NOMO-1 (cell line): ENCODE data around the gene XG.
A peak's percentile ranks its signal among the peaks of the same experiment; 100 is the strongest.

Experiments used
- DNase-seq, 2 experiments: peaks; one replicate each; lab custom pipeline; 2025; ENCODE audit not compliant: unreplicated experiment in 2 of 2; lab: John Stamatoyannopoulos, UW

Gene XG

DNA sequence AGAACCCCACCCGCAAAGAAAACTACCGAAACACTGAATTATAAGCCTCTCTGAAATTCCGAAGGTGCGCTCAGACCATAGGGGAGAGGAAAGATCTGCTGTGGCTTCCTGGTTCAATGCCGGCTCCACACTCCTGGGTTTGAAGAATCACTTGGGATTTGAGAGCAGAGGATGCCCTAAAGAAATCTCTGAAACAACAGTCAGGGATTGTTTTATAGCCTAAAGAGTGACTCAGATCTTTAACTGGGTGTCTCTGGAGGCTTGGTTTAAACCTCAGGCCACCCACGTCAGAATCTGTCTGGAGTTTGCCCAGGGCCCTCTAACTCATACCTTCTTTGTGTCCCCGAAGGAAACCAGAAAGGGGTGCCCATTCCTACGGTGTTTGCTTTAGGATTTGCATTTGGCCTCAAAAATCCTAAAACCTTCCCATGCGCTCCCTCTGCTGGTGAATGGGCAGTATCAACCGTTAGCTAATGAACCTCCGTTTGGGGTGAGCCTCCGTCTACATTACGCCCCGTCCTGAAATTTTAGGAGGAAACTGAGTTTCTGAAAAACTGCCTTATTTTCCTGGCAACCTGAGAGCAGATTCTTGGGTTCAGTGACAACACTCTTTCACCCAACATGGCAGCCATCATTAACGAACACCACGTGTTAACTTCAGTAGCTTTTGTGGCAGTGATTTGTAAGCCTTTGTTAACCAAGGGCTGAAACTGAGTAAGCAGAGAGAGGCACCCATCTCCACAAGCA is 60.5 kb downstream of the XG start:
- peak in 1 of 2 experiments; percentile 46 for DNase-seq

DNA sequence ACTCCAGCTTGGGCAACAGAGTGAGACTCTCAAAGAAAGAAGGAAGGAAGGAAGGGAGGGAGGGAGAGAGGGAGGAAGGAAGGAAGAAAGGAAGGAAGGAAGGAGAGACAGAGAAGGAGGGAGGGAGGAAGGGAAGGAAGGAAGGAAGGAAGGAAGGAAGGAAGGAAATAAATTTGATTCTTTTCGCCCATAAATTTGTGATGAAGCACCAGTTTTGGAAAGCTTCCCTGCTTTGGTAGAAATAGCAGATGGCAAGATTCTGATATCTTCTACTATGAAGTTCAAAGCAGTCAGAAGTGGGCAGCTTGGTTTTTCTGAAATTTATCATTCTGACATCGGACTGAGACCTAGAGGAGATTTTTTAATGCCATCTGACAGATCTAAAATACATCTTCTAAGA is 65.2 kb downstream of the XG start:
- DNase-seq, result no peak

DNA sequence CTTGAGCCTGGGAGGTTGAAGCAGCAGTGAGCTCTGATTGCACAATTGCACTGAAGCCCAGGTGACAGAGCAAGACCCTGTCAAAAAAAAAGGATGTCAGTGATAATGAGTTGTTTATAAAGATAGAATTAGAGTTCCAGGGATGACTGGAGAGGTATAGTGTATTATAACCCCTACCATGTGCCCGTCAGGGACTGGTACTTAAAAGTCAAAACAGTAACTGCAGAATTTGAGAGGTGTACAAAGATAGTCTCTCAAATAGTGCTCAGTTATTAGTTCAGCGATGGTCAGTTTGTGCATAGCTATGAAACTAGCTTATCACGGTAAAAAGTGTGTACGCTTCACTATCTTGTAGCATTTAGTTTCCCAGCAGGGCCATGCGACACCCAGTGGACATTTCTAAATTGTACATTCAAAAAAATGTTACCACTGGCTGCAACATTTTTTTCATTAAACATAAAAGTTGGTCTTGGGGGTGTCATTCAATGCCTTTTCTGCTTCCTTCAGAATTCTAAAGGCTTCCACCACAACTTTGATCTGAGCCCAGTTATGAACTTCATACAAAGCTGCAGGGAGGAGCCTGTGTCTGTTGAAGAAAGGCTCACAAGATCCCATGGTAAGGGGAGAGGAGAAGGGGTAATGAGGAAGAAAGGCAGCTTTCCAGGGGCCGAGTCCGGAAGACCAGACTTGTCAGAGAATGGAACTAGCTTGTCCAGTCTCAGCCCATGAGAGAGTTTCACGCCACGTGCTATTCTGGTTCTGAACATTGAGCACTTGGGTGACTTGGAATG is 67.7 kb downstream of the XG start:
- DNase-seq, result peak; percentile 25 to 57

DNA sequence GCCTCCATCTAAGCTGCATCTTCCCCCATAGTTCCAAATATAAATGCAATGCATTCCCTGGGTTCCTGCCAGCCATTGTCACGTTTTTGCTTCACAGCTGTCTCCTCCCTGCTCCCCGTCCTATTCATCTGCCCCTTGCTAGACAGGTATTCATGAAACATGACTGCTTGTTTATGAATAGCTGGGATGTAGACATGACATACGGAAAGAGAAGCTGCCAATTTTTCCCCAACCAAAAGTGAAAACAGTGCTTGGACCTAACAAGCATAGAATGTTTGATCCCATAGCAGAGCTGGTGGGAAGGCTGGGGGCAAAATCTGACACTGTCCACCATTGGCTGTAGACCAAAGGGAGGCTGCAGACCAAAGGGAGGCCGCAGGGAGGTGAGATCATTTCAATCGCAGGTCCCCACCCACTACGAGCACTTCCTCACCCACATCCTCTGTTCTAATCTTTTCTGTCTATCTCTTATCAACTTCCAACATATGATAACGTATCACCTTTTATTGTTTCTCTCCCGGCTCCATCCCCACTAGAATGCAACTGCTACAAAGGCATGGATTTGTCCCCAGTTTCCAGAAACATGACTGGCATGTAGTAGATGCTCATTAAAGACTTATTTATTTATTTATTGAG is 68.4 kb downstream of the XG start:
- DNase-seq, result no peak

DNA sequence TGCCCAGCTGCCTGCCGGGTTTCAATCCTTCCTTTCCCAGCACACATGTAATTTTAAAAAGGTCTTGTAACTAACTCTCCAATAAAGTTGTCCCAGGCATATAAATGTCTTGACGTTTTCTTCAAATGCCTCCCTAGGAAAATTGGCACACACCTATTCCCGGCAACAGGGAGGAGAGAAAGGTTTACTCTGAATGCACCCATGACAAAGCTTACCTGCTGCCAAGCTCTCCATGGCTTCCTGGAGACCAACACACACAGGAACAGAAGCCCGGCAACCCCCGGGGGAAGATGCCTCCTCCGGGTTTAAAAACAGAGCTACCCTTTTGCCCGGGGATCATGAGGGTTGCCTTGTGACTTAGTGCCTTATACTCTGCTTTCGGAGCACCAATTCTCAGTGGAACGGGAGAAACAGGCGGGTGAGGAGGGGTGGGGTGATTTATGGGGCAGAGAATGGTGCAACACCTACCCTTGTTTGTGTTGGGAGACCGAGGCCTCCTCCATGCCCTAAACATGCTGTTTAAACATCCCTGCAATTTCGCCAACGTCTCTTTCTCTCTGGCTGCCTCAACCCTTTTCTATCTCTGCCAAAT is 72.1 kb downstream of the XG start:
- no peak for DNase-seq

DNA sequence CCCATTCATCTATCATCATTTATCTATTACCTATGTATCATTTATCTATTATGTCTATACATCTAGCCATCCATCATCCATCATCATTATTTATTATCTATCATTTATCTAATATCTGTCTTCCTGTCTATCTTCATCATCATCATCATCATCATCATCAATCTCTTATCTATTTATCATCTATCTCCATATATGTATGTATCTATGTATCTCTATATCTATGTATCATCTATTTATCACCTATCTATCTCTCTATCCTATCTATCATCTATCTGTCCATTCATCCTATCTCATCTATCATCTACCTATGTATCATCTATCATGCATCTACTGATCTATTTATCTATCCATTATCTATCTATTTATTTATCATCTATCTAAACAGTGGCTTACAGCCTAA is 73.0 kb downstream of the XG start:
- DNase-seq, result no peak

DNA sequence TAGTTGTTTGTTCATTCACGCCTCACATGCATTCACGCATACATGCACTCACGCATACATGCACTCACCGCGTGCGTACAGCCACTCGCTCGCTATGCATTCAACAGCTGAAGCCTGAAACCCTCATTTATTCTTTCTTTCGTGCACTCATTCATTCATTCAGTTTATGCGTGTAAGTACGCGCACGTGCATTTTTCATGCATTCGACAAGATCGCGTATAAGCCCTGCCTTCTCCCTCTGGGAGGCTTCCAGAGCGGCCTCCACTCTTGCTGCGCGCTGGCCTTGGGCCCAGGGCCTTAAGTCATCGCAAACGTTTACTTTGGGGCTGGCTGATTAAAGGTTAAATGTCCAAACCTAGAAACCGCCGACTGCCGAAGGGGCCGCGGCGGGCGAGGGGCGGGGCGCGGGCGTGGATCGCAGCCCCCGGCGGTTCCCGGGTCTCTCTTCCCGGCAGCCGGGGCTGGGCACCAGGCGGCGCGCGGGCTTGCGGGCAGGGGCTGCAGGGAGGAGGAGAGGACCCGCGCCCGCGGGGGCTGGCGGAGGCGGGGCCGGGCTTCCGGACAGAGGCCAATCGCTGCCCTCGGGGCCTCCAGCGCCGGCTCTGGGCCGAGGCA is 76.6 kb downstream of the XG start, which contains the start of gene GYG2:
GYG2 (plus strand) TSS at position 587 of the 615 bp plus-strand sequence. CDS start 1,259 bp downstream, outside the sequence.
- DNase-seq, result peak in 1 of 2 experiments; percentile 27

DNA sequence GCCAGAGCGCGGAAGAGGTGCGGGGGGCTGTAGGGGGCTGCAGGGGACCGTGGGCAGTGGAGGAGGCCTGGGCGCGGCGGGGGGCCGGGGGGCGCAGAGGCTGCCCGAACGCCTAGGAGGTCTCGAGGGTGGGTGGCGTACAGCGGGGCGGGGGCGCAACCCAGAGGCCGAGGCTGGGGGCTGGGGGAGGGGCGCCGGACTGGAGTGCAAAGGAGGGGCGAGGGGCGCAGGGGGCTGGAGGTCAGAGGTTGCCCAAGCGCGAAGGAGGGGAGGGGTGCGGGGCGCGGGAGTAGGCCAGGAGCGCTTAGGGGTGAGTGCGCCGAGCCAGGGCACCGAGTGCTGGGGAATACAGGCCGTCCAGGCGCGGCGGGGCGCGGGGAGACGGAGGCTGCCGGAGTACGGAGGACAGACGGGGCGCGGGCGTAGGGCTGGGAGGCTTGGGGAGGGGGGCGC is 77.1 kb downstream of the XG start:
- DNase-seq, result peak in 1 of 2 experiments; percentile 10

DNA sequence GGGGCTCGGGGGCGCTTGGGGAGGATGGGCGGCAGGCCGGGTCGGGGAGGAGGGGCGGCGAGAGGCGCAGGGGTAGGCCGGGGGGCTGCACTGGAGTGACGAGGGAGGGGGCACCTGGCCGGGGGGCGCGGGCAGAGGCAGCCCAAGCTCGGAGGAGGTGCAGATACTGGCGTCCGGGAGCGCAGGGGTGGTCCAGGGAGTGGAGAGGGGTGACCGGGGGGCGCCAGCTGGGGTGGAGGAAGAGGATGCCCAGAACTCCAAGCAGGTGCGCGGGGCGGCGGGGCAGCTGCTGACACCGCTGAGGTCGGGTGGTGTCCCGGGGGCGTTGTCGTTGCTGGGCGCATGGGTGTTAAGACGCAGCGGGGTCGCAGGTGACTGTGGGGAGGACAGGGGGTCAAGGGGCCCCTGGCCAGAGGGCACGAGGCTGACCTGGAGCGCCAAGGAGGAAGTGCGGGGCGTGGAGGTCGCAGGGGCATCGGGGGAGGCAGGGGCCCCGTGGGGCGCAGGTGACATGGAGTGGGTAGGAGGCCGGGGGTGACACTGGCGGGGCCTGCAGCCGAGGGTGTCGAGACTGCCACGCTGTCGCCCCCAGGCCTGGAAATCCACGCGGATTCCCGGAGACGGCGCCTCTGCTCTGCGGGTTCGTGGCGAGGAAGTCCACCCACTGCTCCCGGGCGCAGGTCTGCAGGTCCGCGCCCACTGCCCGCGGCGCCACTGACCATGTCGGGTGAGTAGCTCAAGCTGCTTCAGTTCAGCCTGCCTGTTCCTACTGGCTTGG is 77.8 kb downstream of the XG start:
- DNase-seq, result no peak

DNA sequence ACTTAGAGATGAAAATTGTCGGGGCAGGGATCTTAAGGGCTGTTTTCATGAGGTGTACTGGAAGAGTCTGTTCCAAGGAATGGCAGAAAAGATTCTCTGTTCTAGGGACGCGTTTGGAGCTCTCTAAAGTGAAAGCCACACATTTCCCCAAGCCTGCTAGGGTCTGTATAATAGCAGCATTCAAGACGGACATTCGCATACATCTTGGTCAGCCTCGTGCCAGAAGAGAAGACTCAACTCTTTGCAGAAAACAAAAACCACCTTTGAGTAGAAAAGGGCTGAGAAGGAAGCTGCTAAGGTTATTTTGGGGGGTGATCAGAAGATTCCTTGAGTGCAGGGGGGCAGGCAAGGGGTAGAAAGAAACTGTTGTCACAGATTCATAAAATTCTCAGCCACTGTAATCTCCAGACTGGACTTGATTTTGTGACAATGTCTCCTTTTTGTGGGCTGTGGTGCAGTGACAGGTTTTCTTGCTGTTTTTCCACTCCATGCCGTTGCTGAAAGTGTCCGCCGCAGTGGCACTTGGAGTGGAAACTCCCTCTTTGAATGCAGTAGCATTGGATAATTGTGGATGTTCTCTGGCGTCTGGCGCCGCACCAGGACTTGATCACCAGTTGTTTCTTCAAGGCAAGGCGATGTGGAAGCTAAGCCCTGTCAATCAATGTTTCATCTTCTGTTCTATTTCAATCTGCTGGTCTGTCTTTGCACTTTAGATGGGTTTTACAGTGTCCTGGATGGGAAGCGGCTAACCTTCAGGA is 79.8 kb downstream of the XG start:
- no peak for DNase-seq

DNA sequence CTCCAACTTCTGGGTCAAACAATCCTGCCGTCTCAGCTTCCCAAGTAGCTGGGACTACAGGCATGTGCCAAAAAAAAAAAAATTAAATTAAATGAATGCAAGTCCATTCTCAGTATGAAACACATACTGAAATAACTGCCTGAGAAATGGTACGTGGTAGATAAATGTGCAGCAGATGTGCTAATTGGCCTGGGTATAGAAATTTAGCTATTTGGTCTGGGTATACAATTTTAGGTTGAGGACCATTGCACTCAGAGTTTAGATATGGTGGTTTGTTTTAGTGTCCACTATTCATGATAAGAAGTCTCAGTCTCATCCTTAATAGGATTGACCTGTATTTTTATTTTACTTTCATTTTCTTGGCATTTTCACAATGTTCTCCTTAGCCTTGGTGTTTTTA is 86.1 kb downstream of the XG start:
- DNase-seq, result no peak

DNA sequence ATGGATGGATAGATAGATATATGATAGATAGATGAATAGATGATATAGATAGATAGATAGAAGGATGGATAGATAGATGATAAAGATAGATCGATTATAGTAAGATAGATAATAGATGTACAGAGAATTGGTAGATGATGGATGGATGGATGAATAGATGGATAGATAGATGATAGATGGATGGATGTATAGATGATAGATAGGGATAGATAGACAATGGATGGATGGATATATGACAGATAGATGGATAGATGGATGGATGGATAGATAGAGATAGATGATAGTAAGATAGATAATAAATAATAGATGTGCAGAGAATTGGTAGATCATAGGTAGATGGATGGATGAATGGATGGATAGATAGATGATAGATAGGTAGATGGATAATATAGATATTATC is 89.1 kb downstream of the XG start:
- DNase-seq, result no peak

DNA sequence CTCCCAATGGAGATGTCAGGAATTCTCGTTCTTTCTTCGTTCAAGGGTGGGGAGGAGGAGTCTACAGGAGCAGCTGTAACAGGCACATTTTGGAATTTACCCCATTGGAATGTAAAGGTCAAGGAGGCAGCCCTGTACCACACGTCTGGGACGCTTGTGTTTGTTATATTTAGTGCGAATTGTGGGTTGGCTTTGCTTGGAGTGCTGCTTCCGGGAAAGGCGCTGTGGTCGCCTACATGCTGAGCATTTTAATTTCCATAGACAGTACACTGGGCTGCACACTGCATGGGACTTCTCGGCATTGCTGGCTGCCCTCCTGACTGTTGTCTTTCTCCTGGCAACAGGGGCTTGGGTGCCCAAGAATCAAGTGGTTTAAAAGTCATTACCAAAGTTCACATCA is 89.7 kb downstream of the XG start:
- DNase-seq, result no peak

DNA sequence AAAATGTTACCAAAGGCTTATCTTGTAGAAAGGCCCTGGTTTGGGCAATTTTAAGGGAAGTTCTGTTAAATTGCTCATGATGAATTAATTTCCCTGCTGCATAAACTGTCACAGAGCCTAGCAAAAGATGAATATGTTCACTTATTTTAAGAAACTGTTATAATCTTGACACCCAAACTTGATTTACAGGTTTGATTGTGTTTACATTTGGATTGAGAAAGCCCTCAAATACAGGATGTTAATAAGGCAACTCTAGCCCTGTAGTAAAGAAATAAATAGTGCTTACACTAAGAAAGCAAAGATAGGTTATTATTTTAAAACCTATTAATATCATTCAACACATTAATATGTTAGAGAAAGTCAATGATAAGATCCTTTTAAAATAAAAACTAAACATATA is 95.2 kb downstream of the XG start:
- DNase-seq, result no peak

DNA sequence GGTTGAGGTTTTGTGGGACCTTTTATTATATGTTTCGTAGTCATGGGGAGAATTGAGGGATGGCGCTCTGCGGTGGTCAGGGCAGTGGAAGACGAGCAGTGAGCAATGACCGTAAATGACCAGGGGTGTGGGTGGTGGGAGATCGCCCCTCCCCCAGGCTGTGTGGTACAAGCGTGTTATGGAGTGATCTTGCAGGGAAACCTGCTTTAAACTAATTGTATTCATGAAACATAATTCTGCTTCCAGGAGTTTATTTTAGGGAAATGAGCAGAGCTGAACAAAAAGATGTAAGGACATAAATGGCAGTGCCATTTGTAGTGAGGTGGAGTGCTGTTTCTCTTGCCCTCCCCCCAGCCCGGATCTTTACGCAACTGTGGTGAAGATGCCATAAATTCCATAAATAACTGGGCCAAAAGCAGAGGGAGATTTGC is 97.0 kb downstream of the XG start:
- peak; percentile 43 to 68 for DNase-seq

DNA sequence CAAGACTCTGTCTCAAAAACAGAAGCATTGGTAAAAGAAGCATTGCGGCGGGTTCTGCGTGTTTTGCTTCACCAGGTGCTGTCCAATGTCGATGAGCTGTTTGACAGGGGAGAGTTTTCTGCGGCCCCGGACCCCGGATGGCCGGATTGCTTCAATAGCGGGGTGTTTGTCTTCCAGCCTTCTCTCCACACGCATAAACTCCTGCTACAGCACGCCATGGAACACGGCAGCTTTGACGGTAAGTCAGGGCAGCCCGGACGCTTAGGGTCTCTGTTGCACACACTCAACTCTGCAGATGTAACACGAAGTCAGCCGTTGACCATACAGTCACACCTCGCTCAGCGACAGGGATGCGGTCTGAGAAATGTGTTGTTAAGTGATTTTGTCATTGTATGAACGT is 103.1 kb downstream of the XG start:
- DNase-seq, result no peak

DNA sequence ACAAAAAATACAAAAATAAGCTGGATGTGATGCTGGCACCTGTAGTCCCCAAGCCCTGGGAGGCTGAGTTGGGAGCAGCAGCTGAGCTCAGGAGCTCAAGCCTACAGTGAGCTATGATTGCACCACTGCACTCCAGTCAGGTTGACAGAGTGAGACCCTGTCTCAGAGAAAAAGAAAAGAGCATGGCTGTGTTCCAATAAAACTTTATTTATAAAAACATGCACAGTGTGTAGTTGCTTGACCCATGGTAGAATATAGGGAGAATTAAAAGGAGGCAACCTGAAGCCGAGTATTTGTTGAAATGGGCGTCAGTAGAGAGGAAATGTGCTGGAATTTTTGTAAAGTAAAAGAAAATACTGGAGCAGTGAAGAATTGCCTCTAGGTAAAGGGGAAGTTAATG is 103.9 kb downstream of the XG start:
- no peak for DNase-seq

DNA sequence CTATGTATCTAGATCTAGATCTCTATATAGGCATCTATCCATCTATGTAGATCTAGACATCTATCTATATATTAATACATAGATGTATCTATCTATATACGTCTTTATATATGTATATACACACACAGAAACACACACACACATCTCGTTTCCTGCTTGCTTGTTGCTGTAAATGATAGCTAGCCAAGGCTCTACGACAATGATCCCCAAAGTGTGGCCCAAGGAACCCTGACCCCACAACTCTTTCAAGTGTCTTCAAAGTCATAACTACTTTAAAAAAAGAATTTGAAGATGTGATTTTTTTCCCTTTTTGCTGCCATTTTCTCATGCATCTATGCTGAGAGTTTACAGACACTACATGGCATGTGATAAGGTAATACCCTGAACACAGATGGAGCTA is 105.7 kb downstream of the XG start:
- DNase-seq, result no peak

DNA sequence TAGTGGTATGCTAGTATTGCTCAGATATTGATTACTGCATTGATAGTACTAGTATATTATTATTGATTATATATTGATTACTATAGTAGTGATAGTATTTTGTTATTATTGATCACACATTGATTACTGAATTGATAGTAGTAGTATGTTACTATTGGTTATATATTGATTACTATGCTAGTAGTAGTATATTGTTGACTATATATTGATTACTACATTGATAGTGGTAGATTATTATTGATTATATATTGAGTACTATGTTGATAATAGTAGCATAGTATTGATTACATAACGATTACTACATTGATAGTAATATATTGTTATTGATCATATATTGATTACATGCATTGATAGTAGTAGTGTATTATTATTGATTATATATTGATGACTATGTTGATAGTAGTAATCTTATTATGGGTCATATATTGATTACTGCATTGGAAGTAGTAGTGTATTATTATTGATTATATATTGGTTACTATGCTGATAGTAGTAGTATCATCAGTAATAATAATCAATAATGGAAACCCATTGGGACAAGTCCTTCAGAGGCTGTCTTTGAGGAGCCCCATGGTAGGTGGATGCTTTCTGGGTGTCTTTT is 107.5 kb downstream of the XG start:
- DNase-seq, result no peak
